GM18868 (cell line): ENCODE data around the gene IGFBP3.
A peak's percentile ranks its signal among the peaks of the same experiment; 100 is the strongest.

Experiments used
- ATAC-seq: cut with Tn5 transposase; IDR thresholded peaks from one replicate; pipeline ENCODE4 v1.9.1; 2021; ENCODE audit warnings: mild to moderate bottlenecking, moderate library complexity; ENCODE audit not compliant: unreplicated experiment

IGFBP3 gene

GRCh38 chr7:45923290-45923689 lies 2.2 kb upstream of the IGFBP3 start:
- no peak for ATAC-seq

- ATAC-seq, result no peak
Observed at GRCh38 chr7:45922810-45923209, 1.7 kb upstream of the IGFBP3 start.

GRCh38 chr7:45921699-45922519 lies 837 bp upstream of the IGFBP3 start:
- ATAC-seq, result no peak

GRCh38 chr7:45921381-45921698 lies 268 bp upstream of the IGFBP3 start:
- no peak for ATAC-seq

GRCh38 chr7:45919993-45920459 lies 1.0 kb downstream of the IGFBP3 start:
- ATAC-seq, result no peak

- no peak for ATAC-seq
Observed at GRCh38 chr7:45919231-45919784, 1.8 kb downstream of the IGFBP3 start.

- no peak for ATAC-seq
Observed at GRCh38 chr7:45918556-45918955, 2.5 kb downstream of the IGFBP3 start.

GRCh38 chr7:45917658-45918057 lies 3.4 kb downstream of the IGFBP3 start:
- ATAC-seq, result peak; percentile 65

GRCh38 chr7:45917064-45917463 lies 4.0 kb downstream of the IGFBP3 start:
- no peak for ATAC-seq

- no peak for ATAC-seq
Observed at GRCh38 chr7:45915606-45916005, 5.5 kb downstream of the IGFBP3 start.

- no peak for ATAC-seq
Observed at GRCh38 chr7:45914911-45915310, 6.2 kb downstream of the IGFBP3 start.

- no peak for ATAC-seq
Observed at GRCh38 chr7:45912972-45913371, 8.1 kb downstream of the IGFBP3 start.

- no peak for ATAC-seq
Observed at GRCh38 chr7:45911311-45911710, 9.8 kb downstream of the IGFBP3 start.

- ATAC-seq, result no peak
Observed at GRCh38 chr7:45910855-45911254, 10.2 kb downstream of the IGFBP3 start.

GRCh38 chr7:45909561-45909960 lies 11.5 kb downstream of the IGFBP3 start:
- ATAC-seq, result no peak

- no peak for ATAC-seq
Observed at GRCh38 chr7:45902820-45903219, 18.3 kb downstream of the IGFBP3 start.

GRCh38 chr7:45901566-45901965 lies 19.5 kb downstream of the IGFBP3 start:
- no peak for ATAC-seq

- no peak for ATAC-seq
Observed at GRCh38 chr7:45898222-45898621, 22.9 kb downstream of the IGFBP3 start.

- no peak for ATAC-seq
Observed at GRCh38 chr7:45897042-45897690, 23.9 kb downstream of the IGFBP3 start.

- no peak for ATAC-seq
Observed at GRCh38 chr7:45894665-45895062, 26.4 kb downstream of the IGFBP3 start.

GRCh38 chr7:45893996-45894664 lies 26.9 kb downstream of the IGFBP3 start:
- ATAC-seq, result no peak
